ENCODE measurements around the gene GGT5.
A peak's percentile ranks its signal among the peaks of the same experiment; 100 is the strongest.
"Not testable (repeated sequence)": the region's sequence is repeated elsewhere in the genome, so short reads cannot be mapped to it uniquely, and the experiment has no call there.

The GGT5 gene

DNA sequence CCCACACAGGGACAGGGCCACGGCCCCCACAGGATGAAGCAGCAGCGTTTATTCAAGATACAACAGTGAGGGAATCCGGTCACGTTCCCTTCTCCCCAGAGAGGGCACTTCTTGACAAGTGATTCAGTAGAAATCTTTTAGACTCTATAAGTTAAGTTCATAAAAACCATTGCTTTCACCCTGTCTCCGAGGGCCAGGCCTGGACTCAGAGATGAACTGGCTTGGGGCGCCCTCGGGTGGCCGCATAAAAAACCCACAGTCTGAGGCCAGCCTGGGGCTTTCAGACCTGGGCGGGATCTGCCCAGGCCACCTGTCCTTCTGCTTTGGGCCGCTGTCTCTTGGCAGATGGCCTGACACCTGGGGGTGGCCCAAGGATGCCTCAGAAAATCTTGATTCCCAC is 14.6 kb upstream of the GGT5 start:
- not testable (repeated sequence) for DNase-seq

DNA sequence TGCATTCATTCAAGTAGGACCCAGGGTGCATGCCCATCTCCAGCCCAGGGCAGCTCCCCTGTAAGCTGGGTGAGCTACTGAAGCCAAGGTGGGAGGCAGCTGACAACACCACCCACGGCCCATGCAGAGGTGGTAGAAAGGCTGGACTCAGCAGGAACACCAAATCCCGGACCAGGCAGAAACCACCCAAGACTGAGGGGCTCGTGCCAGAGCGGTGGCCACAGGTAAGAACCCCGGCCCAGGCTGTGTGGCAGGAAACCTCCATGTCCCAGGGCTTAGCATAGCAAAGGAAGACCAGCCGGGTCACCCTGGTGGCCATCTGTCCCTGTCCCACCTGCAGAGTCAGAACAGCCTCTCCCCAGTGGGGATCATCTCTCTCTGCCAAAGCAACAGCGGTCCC is 11.9 kb upstream of the GGT5 start:
- not testable (repeated sequence) for DNase-seq

DNA sequence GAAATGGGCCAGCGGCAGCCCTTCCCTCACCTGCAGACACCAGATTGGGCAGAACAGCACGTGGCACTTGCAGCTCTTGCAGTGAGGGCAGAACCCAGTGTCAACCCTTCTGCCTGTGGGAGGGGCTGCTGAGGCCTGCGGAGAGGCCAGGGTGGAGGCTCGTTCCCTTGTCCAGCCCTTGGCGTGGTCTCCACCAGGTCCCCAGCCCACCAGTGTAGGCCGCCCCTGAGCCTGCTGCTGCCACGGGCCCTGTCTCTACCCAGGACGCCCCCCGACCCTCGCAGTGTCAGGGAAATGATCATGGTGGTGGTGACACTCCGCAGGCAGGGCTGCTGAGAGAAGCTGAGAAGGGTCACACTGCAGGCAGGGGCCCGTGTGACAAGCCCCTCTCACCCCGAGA is 11.3 kb upstream of the GGT5 start:
- DNase-seq = not testable (repeated sequence)

DNA sequence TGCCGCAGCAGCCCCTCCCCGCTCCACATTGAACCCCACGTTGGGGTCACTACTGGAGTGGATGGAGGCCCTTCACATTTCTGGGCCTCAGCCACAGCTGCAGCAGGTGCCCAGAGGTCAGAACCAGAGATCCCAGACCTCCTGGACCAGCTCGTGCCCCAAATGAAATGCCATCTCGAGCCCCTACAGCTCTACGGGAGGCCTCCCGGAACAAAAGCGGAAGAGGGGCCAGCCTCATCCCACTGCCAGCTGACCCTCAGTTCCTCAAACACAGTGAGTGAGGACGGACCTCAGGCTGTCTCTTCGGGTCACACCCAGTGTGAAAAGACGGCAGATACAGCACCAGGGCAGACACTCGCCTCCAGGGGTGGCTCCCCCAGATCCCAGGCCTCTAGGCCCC is 8.2 kb upstream of the GGT5 start:
- DNase-seq = not testable (repeated sequence)

DNA sequence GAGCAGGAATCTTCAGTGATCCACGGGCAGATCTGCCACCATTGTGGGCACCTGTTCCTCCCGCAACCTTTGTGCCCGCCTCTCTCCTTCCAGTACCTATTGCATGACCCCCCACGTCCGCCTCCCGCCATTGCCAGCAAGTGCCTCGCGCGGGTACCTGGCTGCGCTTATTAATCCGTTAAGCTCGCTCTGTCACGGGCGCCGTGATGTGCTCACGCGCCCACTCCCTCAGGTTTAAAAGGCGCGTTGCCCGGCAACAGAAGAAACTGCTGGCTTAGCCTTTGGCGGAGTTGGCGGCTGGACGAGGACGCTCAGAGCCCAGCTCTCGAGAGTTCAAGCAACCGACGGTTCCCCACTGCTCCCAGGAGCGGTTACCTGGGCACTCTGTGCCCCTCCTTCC is 6.4 kb upstream of the GGT5 start:
- not testable (repeated sequence) for DNase-seq

DNA sequence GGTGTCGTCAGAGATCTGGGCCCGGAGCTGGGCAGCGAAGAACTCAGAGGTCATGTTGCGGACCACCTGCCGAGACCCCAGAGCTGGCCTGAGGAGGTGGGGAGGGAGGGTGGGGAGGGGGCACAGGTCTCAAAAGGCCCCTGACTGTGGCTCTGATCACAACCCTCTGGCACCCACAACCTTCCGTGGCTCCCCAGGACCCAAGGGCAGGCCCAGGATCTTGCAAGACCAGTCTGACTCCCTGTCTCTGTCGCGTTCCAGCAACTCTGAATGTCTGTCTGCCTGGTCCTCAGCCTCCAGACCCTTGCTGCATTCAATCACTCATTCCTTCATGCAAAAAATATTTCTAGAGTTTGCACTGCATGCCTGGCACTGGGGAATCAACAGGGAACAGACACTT is 4.5 kb upstream of the GGT5 start:
- DNase-seq = not testable (repeated sequence)

DNA sequence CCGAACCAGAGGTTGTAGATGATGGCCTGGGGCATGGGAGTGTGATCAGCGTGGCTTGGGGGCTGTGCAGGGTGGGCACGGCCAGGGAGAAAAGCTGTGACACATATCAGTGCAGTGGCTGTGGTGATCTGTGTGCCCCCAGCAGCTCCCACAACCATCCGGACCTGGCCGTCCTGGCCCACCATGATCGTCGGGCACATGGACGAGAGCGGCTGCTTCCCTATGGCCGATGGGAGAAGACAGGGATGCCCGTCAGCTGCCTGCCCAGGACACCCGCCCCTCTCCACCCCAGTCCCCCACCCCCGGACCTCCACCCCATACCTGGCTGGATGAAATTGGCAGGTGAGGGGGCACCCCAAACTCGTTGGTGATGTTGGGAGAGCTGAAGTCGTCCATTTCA is 3.7 kb upstream of the GGT5 start:
- not testable (repeated sequence) for DNase-seq

DNA sequence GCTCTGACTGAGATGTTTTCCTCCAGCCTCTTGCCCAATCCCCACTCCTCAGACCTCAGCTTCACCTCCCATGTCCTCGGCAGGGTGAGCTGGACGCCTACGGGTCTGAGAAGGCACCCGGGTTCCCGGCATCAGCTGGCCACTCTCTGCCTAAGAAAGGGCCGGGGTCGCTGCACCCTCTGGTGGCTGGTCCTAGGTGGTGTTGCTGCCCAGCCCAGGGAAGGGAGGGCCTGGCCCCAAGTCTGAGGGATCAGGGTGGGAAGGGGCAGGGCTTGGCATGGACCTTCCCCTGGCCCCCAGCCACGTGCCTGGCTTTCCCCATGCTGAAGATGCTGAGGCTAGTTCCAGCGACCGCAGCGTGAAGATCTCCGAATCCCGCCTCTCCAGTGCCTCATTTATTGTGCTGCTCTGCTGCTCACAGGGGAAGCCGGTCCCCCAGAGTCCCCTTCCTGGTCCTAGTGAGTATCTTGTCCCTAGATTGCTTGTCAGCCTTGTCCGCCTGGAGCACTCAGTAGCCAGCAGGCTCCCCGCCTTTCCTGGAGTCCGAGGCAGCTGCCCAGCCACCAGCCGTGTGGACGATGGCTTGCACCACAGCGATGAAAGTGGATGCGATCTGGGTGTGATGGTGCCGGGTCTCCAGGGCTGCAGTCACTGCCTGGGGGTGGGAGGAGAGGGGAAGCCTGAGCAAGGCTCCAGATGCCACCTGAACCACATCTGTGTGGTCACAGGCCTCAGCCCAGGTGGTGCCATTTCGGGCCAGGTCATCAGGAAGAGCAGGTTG is 2.9 kb upstream of the GGT5 start:
- DNase-seq = peak; percentile 15

DNA sequence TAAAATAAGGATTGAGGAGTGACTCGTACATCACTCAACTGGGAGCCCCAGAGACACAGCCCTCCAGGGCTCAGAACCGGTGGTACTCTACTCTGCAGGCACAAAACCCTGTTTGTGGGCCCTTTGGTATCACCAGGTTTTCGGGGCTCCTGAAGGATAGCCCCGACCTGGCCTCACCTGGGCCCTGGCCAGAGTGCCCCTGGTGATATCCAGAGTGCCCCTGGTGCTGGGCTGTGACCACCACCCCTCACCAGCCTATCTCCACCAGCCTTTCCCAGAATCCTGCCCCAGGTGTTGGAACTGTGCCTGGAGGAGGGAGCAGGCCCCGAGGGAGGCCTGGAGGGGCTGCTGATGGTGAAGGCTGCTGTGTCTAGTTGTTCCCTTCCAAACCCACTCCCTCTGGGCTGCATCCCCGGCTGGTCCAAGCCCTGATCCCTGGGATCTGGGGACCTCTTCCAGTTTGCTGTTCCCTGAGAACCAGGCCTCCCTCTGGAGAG is 2.2 kb upstream of the GGT5 start:
- no peak for DNase-seq

DNA sequence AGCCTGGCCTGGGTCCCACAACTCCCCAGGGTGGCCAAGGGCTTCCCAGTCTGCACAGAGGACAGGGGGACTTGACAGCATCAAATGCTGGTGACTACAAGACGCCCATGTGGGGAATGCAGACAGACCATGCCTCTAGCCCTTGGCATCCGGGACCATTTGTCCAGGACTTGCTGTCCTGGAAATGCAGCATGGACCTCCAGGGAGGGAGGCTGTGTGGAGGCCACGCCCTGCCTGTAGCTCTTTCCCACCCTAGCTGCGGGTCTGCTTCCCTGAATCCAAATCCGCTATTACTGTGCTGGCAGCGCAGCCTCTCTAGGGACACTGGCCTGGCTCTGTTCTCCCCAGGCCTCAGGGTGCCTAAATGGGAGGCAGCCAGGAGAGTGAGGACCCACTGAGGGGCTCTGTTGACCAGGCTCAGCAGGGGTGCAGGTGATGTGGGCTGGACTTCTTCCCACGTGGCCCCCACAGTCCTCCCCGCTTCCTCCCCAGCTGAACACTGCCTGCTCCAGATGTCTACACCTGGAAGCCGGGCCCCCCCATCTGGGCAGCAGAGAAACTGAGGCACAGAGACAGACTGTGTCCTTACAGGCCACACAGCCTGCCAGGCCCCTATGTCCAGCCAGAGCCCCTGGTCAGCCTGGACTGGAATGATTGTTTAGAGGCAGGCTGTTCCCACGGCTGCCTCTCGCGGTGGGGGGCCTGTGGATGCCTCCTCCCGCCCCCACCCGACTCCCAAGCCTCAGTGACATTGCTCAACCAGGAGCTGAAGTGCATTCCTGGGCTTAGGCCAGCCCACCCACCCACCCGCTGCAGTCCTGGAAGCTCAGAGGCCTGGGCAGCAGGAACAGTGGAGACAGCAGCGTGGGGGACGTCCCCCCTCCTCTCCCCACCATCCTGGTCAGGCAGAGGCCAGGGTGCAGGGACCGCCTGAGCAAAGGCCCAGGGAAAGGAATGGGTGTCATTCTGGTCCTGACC is 991 bp upstream of the GGT5 start:
- DNase-seq = not testable (repeated sequence)

DNA sequence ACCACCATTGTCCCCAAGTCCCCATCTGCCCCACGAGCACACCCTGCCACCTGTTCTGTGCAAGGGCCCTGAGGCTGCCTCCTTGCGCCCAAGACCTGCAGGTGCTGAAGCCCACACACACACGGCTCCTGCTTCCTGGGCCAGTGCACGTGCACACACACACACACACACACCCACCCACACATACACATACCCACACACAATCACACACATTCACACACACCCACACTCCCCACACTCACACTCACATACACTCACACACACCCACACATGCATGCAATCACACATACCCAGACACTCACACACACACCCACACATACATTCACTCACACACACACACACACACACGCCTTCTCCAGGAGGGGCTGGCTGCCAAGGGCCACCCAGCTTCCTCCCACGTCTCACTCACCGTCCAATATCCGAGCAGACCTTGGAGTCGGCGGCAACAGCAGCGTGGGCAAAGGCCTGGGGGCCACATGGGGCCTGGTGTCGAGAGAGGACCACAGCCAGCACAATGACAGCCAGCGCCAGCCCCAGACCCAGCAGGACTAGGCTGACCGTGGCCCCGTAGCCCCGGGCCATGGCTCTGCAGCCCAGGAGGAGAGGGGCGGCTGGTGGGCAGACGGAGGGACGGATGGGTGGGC is 616 bp downstream of the GGT5 start:
- no peak for DNase-seq

DNA sequence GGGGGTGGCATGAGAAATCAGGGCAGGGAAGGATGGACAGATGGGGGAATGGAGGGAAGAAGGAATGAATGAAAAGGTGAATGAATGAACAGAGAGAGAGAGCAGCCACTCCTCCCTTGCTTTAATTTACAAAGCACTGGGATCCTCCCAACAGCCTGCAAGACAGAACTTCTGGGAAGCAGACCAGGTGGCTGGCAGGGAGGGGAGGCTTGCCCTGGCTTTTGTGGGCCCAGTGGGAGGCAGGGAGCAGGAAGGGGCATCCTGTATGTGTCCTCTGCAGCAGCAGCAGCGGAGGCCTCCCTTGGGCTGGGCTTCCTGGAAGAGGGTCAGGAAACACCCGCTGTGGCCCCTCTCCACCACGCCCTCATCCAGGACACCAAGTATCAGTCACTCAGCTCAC is 1.5 kb downstream of the GGT5 start:
- DNase-seq = not testable (repeated sequence)

DNA sequence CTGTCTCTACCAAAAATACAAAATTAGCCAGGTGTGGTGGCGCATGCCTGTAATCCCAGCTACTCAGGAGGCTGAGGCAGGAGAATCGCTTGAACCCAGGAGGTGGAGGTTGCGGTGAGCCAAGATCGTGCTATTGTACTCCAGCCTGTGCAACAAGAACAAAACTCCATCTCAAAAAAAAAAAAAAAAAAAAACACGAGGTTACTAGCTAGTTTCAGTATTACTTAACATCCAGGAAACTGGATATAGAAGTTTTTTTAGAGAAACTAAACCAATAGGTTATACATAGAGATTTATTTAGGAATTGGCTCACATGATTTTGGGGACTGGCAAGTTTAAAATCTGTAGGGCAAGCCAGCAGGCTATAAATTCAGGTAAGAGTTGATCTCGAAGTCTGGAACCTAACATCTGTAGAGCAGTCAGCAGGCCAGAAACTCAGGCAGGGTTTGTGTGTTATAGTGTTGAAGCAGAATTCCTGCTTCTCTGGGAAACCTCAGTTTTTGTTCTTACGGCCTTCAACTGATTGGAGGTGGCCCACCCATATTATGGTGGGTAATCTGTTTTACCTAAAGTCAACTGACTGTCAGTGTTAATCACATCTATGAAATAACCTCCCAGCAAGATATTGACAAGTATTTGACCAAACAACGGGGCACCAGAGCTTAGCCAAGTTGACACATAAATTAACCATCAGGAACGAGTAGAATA is 3.7 kb downstream of the GGT5 start:
- DNase-seq = not testable (repeated sequence)

DNA sequence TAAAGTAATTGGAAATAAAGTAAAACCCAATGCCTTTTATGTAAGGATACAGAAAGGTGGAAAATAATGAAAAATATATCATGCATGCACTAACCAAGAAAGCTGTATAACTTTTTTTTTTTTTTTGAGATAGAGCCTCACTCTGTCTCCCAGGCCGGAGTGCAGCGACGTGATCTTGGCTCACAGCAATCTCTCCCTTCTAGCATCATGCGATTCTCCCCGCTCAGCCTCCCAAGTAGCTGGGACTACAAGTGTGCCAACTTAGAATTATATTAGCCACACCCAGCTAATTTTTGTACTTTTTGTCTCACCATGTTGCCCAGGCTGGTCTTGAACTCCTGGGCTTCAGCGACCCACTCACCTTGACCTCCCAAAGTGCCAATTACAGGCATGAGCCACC is 4.5 kb downstream of the GGT5 start:
- DNase-seq = no peak

DNA sequence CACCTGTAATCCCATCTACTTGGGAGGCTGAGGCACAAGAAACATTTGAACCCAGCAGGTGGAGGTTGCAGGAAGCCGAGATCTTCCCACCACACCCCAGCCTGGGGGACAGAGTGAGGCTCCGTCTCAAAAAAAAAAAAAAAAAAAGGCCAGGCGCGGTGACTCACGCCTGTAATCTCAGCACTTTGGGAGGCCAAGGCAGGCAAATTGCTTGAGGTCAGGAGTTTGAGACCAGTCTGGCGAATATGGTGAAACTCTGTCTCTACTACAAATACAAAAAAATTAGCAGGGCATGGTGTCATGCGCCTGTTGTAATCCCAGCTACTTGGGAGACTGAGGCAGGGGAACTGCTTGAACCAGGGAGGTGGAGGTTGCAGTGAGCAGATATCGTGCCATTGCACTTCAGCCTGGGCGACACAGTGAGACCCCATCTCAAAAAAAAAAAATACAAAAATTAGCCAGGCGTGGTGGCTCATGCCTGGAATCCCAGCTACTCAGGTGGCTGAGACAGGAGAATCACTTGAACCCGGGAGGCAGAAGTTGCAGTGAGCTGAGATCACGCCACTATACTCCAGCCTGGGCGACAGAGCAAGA is 6.7 kb downstream of the GGT5 start:
- DNase-seq = not testable (repeated sequence)

DNA sequence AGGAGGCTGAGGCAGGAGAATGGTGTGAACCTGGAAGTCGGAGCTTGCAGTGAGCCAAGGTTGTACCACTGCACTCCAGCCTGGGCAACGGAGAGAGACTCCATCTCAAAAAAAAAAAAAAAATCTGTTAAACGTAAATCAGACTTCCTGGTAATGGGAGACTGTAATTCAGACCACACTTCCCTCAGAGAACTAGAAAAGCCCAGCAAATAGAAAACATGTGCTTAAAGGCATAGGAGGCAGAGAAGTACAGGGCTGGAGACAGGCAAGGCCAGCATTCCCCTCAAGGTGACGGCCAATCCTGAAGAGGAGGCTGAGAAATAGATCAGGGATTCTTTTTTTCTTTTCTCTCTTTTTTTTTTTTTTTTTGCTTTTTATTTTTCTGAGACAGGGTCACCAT is 8.2 kb downstream of the GGT5 start:
- DNase-seq = no peak

DNA sequence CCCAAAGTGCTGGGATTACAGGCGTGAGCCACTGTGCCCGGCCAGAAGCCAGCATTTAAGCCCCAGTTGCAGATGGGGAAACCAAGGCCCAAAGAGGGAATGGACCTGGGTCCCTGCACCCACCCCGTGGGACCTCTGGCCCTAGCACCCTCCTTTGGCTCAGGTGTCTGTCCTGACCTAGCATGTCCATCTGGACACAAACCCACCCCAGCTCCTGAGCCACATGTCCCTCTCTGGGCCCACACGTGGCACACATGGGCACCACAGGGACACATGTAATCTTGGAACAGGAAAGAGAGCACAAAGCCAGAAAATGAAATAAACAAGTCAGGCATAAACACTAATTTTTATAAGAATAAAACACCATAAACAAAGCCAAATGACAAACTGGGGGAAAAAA is 9.6 kb downstream of the GGT5 start:
- no peak for DNase-seq

DNA sequence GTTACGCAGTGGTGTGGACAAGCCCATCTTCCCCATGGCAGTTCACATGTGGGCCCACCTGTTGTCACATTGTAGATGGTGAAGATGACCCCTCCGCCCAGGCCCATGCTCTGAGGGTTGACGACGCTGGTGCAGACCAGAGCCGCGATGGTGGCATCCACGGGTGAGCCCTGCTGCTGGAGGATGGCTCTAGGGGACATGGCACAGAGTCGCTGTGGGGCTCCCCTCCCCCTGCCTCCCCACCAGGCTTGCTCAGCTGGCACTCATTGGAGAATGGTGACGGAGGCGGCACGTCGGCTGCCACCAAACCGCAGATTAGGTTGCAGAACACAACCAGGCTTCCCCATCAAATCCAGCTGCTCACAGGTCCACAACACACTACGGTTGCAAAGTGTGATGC is 11.1 kb downstream of the GGT5 start:
- DNase-seq = no peak

DNA sequence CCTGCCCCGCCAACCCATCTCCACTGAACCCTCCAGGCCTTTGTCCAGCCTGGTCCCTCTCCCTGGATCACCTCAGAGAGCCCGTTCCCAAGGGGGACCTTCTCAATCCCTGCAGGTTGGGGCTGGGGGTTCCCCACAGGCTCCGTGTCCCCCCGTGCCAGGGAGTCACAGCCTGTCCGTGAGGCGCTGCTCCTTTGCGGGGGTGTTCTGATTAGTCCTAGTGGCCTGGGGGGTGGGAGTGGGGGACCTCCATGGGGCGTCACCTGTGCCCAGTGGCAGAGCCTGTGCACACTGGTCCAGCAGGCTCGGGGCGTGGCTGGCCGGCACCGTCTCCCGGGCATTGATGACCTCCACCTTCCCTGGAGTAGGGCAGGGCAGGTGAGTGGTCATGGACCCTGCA is 11.6 kb downstream of the GGT5 start:
- DNase-seq = no peak

DNA sequence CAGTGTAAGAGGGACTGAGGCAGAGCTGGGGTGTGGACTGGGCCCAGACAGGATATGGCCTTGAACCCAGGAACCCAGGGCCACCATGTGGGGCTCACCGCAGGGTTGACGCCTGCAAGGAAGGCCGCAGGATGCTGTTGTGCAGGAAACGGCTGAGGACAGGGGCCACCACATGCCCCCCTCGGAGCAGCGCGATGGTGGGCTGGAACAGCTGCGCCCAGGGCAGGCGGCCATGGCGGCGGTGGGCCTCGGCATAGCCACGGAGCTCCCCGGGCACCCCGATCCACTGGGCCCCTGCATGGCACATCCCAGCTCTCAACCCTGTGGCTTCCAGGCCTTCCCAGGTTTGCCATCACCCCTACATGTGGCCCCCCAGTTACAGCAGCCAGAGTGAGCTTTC is 12.2 kb downstream of the GGT5 start:
- DNase-seq = no peak

DNA sequence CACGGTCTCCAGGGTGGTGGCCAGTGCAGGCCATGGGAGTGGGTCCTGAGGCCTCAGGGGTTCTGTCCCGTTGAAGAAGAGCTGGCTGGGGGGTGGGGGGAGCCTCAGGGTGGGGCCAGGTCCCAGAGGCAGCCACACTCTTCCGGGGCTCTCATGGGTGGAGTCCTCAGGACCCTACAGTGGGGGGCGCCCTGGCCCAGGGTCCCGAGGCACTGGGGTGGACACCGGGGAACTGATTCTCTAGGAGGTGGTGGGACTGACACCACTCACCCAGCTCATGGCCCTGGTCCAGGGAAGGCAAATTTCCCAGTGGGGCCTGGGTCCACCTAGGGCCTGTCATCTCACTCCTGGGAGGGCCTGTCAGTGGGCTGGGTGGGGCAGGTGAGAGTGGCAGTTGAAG is 12.8 kb downstream of the GGT5 start:
- DNase-seq = no peak

DNA sequence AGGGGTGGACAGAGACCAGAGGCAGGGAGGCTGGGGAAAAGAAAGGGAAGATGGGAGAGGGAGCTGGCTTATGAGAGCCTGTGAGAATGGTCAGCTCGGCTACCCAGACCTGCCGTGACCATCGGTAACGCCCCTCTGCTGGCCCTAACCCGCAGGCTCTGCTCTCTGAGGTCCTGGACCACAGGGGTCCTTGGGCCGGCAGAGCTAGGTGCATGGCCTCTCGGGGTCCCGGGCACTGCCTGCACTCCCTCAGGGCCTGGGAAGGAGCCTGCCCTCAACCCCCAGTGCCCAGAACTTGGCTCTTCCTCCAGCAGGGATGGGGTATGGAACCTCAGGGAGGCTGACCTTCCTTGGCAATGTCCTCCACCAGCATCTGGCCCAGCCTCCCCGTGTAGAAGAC is 13.2 kb downstream of the GGT5 start:
- no peak for DNase-seq

Measured in DMS153 (cell line).